Measurements from ENCODE around the gene ACTA2. TPM values are rescaled to one million over a fixed set of nuclear protein-coding genes. Genes with fewer than 3 reads are reported as not detected.

ACTA2 gene
- total RNA-seq, 1 experiment from 2014 or later, result 1.3 TPM

GRCh38 chr10:88979603-88980002 is 27.0 kb upstream of the ACTA2 start:
- Histone ChIP-seq H3K27ac (ENCODE audit: low read length) (no peak overlapping the region), H3K9me3 (ENCODE audit: low read length) (no peaks in the 10 kb centered on the region), H3K4me3 (ENCODE audit: low read length) (no peak overlapping the region), H3K4me2 (ENCODE audit: low read depth, low read length, poor library complexity, severe bottlenecking) (no peak overlapping the region), H4K20me1 (ENCODE audit: insufficient read depth, low read depth, low read length) (no peaks in the 10 kb centered on the region), H3K9ac (ENCODE audit: low read length) (no peak overlapping the region), H2AFZ (ENCODE audit: low read length) (no peak overlapping the region), H3K9me2 (replicated peaks; ENCODE audit: insufficient read depth, low read length) (no peaks in the 10 kb centered on the region), H3K79me2 (ENCODE audit: low read length) (no peaks in the 10 kb centered on the region), H3K36me3 (ENCODE audit: insufficient read depth, low read length) (no peaks in the 10 kb centered on the region), H3K4me1 (ENCODE audit: low read length) (peaks cover 9% of the 10 kb centered on the region), H3K27me3 (ENCODE audit: low read length) (no peaks in the 10 kb centered on the region)
- DNase-seq, result no peak

DNA sequence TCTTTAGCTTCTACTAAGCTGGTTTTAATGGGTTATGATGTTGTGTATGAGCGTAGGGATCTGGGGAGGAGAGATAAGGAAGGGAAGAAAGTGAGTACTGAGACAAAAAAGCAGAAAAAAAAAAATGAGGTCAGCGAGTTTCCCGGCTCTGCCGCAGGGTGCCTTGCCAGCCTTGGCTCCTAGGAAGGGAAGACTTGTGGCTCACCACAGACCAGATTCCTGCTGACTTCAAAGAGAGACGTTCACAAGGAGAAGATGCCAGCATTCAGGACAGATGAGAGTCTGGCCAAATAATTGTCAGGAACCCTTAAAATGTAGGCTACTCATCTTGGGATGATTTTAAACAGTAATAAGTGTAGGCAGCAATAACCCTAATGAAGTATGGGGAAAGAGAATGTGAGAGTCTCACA is 26.6 kb upstream of the ACTA2 start:
- no peaks in the 10 kb centered on the region for H3K27me3 ChIP-seq (ENCODE audit: low read length)
- H3K4me1 ChIP-seq (ENCODE audit: low read length), result peaks cover 10% of the 10 kb centered on the region
- H3K79me2 ChIP-seq (ENCODE audit: low read length), result no peaks in the 10 kb centered on the region
- no peak overlapping the region for H3K4me3 ChIP-seq (ENCODE audit: low read length)
- H3K36me3 ChIP-seq (ENCODE audit: insufficient read depth, low read length), result no peaks in the 10 kb centered on the region
- H3K9me2 ChIP-seq (replicated peaks; ENCODE audit: insufficient read depth, low read length), result no peaks in the 10 kb centered on the region
- H3K27ac ChIP-seq (ENCODE audit: low read length), result no peak overlapping the region
- H3K9ac ChIP-seq (ENCODE audit: low read length), result no peak overlapping the region
- no peak overlapping the region for H3K4me2 ChIP-seq (ENCODE audit: low read depth, low read length, poor library complexity, severe bottlenecking)
- no peaks in the 10 kb centered on the region for H3K9me3 ChIP-seq (ENCODE audit: low read length)
- no peak for DNase-seq
- H4K20me1 ChIP-seq (ENCODE audit: insufficient read depth, low read depth, low read length), result no peaks in the 10 kb centered on the region
- H2AFZ ChIP-seq (ENCODE audit: low read length), result no peak overlapping the region

- H4K20me1 ChIP-seq (ENCODE audit: insufficient read depth, low read depth, low read length), result no peaks in the 10 kb centered on the region
- H3K9me2 ChIP-seq (replicated peaks; ENCODE audit: insufficient read depth, low read length), result no peaks in the 10 kb centered on the region
- H3K27me3 ChIP-seq (ENCODE audit: low read length), result no peaks in the 10 kb centered on the region
- no peaks in the 10 kb centered on the region for H3K79me2 ChIP-seq (ENCODE audit: low read length)
- no peak for DNase-seq
- no peak overlapping the region for H3K27ac ChIP-seq (ENCODE audit: low read length)
- no peak overlapping the region for H3K9ac ChIP-seq (ENCODE audit: low read length)
- peaks cover 10% of the 10 kb centered on the region for H3K4me1 ChIP-seq (ENCODE audit: low read length)
- no peak overlapping the region for H3K4me3 ChIP-seq (ENCODE audit: low read length)
- H3K9me3 ChIP-seq (ENCODE audit: low read length), result no peaks in the 10 kb centered on the region
- no peaks in the 10 kb centered on the region for H3K36me3 ChIP-seq (ENCODE audit: insufficient read depth, low read length)
- no peak overlapping the region for H2AFZ ChIP-seq (ENCODE audit: low read length)
- no peak overlapping the region for H3K4me2 ChIP-seq (ENCODE audit: low read depth, low read length, poor library complexity, severe bottlenecking)
Observed at GRCh38 chr10:88978463-88978862, 25.9 kb upstream of the ACTA2 start.

GRCh38 chr10:88975377-88975720 is 22.8 kb upstream of the ACTA2 start:
- H3K27me3 ChIP-seq (ENCODE audit: low read length), result no peaks in the 10 kb centered on the region
- H3K79me2 ChIP-seq (ENCODE audit: low read length), result no peaks in the 10 kb centered on the region
- no peaks in the 10 kb centered on the region for H3K9me2 ChIP-seq (replicated peaks; ENCODE audit: insufficient read depth, low read length)
- no peaks in the 10 kb centered on the region for H3K9me3 ChIP-seq (ENCODE audit: low read length)
- peaks cover 10% of the 10 kb centered on the region for H3K4me1 ChIP-seq (ENCODE audit: low read length)
- H3K27ac ChIP-seq (ENCODE audit: low read length), result no peak overlapping the region
- H3K36me3 ChIP-seq (ENCODE audit: insufficient read depth, low read length), result no peaks in the 10 kb centered on the region
- DNase-seq, result no peak
- no peaks in the 10 kb centered on the region for H4K20me1 ChIP-seq (ENCODE audit: insufficient read depth, low read depth, low read length)
- peak overlapping the region; percentile 74 for H3K4me2 ChIP-seq (ENCODE audit: low read depth, low read length, poor library complexity, severe bottlenecking)
- peak overlapping the region; percentile 56 for H3K9ac ChIP-seq (ENCODE audit: low read length)
- H3K4me3 ChIP-seq (ENCODE audit: low read length), result peak overlapping the region; percentile 65
- peak overlapping the region; percentile 87 for H2AFZ ChIP-seq (ENCODE audit: low read length)

- Histone ChIP-seq H3K9ac (ENCODE audit: low read length) (peak overlapping the region; percentile 56), H3K36me3 (ENCODE audit: insufficient read depth, low read length) (no peaks in the 10 kb centered on the region), H3K27ac (ENCODE audit: low read length) (no peak overlapping the region), H3K9me3 (ENCODE audit: low read length) (no peaks in the 10 kb centered on the region), H4K20me1 (ENCODE audit: insufficient read depth, low read depth, low read length) (no peaks in the 10 kb centered on the region), H3K4me3 (ENCODE audit: low read length) (peak overlapping the region; percentile 65), H3K9me2 (replicated peaks; ENCODE audit: insufficient read depth, low read length) (no peaks in the 10 kb centered on the region), H3K79me2 (ENCODE audit: low read length) (no peaks in the 10 kb centered on the region), H2AFZ (ENCODE audit: low read length) (peak overlapping the region; percentile 87), H3K27me3 (ENCODE audit: low read length) (no peaks in the 10 kb centered on the region), H3K4me2 (ENCODE audit: low read depth, low read length, poor library complexity, severe bottlenecking) (peak overlapping the region; percentile 74), H3K4me1 (ENCODE audit: low read length) (peaks cover 10% of the 10 kb centered on the region)
- DNase-seq, result no peak
Observed at GRCh38 chr10:88974446-88975376, 22.1 kb upstream of the ACTA2 start.

DNA sequence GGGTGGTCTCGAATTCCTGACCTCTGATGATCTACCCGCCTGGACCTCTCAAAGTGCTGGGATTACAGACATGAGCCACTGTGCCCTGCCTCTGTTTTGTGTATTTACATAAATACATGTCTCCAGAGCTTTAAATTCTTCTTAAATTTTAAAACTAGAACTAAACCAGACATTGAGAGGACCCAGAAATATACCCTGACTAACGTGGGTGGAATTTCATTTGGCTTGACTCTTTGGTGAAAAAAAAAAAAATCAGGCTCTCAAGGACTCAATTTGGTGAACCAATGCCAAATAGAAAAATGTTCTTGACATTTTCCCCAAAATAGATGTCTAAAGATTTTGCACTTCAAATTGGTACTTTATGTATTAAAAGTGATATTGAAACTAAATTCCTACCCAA is 21.4 kb upstream of the ACTA2 start:
- Histone ChIP-seq H3K9me2 (replicated peaks; ENCODE audit: insufficient read depth, low read length) (no peaks in the 10 kb centered on the region), H3K36me3 (ENCODE audit: insufficient read depth, low read length) (no peaks in the 10 kb centered on the region), H3K9ac (ENCODE audit: low read length) (no peak overlapping the region), H3K4me2 (ENCODE audit: low read depth, low read length, poor library complexity, severe bottlenecking) (no peak overlapping the region), H3K4me3 (ENCODE audit: low read length) (no peak overlapping the region), H3K79me2 (ENCODE audit: low read length) (no peaks in the 10 kb centered on the region), H2AFZ (ENCODE audit: low read length) (no peak overlapping the region), H4K20me1 (ENCODE audit: insufficient read depth, low read depth, low read length) (no peaks in the 10 kb centered on the region), H3K27ac (ENCODE audit: low read length) (no peak overlapping the region), H3K9me3 (ENCODE audit: low read length) (no peaks in the 10 kb centered on the region), H3K27me3 (ENCODE audit: low read length) (no peaks in the 10 kb centered on the region), H3K4me1 (ENCODE audit: low read length) (peaks cover 10% of the 10 kb centered on the region)
- DNase-seq, result no peak

DNA sequence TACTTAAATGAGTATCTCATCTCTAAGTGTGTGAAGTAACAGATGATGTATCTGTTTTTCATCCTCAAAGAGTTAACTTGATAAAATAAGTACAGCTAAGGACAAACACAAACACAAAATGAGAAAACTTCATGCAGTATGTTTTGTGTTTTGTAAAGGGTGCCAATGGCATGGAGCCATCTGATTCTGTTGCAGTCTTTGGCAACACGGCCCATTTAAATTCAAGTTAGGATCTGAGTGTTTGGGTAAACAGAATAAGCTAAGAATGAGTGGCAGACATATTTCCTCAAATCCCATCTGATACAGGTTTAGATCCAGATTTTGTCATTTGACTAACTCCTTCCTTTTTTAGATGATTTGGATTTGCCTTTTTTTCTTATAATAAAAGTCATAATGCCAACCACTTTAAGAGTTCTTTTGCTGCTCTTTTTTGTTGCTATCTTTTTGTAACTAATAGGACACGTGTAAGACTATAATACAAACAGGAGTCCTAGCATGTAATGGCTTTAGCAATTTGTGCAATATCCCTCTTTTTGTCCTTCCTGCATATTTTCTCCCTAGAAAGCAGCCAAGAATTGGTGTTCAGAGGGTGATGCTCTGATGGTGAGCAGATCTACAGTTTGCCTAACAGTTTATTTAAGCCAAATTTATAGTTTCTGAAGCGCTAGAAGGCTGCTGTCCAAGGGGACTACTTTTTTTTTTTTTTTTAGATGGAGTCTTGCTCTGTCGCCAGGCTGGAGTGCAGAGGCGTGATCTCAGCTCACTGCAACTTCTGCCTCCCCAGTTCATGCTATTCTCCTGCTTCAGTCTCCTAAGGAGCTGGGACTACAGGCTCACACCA is 18.9 kb upstream of the ACTA2 start:
- Histone ChIP-seq H3K36me3 (ENCODE audit: insufficient read depth, low read length) (no peaks in the 10 kb centered on the region), H3K27me3 (ENCODE audit: low read length) (no peaks in the 10 kb centered on the region), H3K79me2 (ENCODE audit: low read length) (no peaks in the 10 kb centered on the region), H4K20me1 (ENCODE audit: insufficient read depth, low read depth, low read length) (no peaks in the 10 kb centered on the region), H3K27ac (ENCODE audit: low read length) (no peak overlapping the region), H3K4me2 (ENCODE audit: low read depth, low read length, poor library complexity, severe bottlenecking) (no peak overlapping the region), H3K4me1 (ENCODE audit: low read length) (peaks cover 10% of the 10 kb centered on the region), H3K9me2 (replicated peaks; ENCODE audit: insufficient read depth, low read length) (no peaks in the 10 kb centered on the region), H2AFZ (ENCODE audit: low read length) (no peak overlapping the region), H3K4me3 (ENCODE audit: low read length) (no peak overlapping the region), H3K9me3 (ENCODE audit: low read length) (no peaks in the 10 kb centered on the region), H3K9ac (ENCODE audit: low read length) (no peak overlapping the region)
- no peak for DNase-seq

- no peaks in the 10 kb centered on the region for H3K27me3 ChIP-seq (ENCODE audit: low read length)
- no peak overlapping the region for H3K9ac ChIP-seq (ENCODE audit: low read length)
- H3K9me3 ChIP-seq (ENCODE audit: low read length), result no peaks in the 10 kb centered on the region
- no peaks in the 10 kb centered on the region for H4K20me1 ChIP-seq (ENCODE audit: insufficient read depth, low read depth, low read length)
- DNase-seq, result no peak
- no peaks in the 10 kb centered on the region for H3K4me1 ChIP-seq (ENCODE audit: low read length)
- H3K4me2 ChIP-seq (ENCODE audit: low read depth, low read length, poor library complexity, severe bottlenecking), result no peak overlapping the region
- H3K27ac ChIP-seq (ENCODE audit: low read length), result no peak overlapping the region
- H3K9me2 ChIP-seq (replicated peaks; ENCODE audit: insufficient read depth, low read length), result no peaks in the 10 kb centered on the region
- H3K36me3 ChIP-seq (ENCODE audit: insufficient read depth, low read length), result no peaks in the 10 kb centered on the region
- no peak overlapping the region for H2AFZ ChIP-seq (ENCODE audit: low read length)
- H3K4me3 ChIP-seq (ENCODE audit: low read length), result no peak overlapping the region
- no peaks in the 10 kb centered on the region for H3K79me2 ChIP-seq (ENCODE audit: low read length)
Observed at GRCh38 chr10:88968391-88968790, 15.8 kb upstream of the ACTA2 start.
